ENCODE data around the gene ART5.

The ART5 gene

DNA sequence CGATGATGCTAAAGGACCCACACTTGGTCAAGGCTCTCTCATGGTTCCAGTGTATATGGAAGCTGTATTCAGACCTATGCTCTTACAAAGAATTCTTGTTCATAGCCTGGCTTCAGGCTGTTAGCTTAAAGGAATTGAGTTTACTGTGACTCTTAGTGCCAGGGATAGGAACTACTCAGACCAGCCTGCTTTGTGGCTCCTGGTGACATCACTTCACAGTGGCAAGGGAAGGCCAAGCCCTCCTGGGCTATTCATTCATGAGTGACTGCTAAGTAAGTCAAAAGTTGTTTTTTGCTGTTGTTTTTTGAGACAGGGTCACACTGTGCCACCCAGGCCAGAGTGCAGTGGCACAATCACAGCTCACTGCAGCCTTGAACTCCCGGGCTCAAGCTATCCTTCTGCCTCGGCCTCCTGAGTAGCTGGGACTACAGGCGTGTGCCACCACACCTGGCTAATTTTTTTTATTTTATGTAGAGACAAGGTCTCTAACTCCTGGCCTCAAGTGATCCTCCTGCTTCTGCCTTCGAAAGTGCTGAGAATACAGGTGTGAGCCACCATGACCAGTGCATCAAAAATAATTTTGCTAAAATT lies 9.6 kb downstream of the ART5 start:
- DNase-seq (ENCODE audit: low read depth in 2 of 2) = no peak
- no peak overlapping the region for H3K4me3 ChIP-seq (replicated peaks in 1 of 2; ENCODE audit: low read depth in 2 of 2, low read length in 2 of 2)
- TF ChIP-seq, protein P1, sequence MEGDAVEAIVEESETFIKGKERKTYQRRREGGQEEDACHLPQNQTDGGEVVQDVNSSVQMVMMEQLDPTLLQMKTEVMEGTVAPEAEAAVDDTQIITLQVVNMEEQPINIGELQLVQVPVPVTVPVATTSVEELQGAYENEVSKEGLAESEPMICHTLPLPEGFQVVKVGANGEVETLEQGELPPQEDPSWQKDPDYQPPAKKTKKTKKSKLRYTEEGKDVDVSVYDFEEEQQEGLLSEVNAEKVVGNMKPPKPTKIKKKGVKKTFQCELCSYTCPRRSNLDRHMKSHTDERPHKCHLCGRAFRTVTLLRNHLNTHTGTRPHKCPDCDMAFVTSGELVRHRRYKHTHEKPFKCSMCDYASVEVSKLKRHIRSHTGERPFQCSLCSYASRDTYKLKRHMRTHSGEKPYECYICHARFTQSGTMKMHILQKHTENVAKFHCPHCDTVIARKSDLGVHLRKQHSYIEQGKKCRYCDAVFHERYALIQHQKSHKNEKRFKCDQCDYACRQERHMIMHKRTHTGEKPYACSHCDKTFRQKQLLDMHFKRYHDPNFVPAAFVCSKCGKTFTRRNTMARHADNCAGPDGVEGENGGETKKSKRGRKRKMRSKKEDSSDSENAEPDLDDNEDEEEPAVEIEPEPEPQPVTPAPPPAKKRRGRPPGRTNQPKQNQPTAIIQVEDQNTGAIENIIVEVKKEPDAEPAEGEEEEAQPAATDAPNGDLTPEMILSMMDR (IDR thresholded peaks at IDR 0.05; ENCODE audit: low read depth, low read length) = no peak

DNA sequence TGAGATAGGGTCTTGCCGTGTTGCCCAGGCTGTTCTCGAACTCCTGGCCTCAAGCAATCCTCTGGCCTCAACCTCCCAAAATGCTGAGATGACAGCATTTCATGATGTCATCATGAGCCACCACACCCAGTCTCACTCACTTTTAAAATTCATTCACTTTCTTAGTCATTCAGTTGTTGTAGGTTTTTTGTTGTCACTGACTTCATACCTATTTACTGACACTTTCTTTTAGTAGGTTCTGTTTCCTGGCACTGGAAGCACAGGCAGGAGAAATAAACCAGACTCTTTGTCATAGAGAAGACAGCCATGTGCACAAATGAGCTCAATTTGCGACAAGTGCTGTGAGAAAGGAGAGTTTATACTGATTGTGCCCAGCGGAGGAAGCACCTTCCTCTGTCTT lies 10.5 kb downstream of the ART5 start:
- TF ChIP-seq, protein P1 (IDR thresholded peaks at IDR 0.05; ENCODE audit: low read depth, low read length) = no peak
- peak in 1 of 2 donors; percentile 12 for DNase-seq (ENCODE audit: low read depth in 2 of 2)
- no peak overlapping the region for H3K4me3 ChIP-seq (replicated peaks in 1 of 2; ENCODE audit: low read depth in 2 of 2, low read length in 2 of 2)

- no peak overlapping the region for H3K4me3 ChIP-seq (replicated peaks in 1 of 2; ENCODE audit: low read depth in 2 of 2, low read length in 2 of 2)
- peak; percentile 52 to 62 for DNase-seq (ENCODE audit: low read depth in 2 of 2)
- TF ChIP-seq, protein P1 (IDR thresholded peaks at IDR 0.05; ENCODE audit: low read depth, low read length) = no peak
Measured at GRCh38 chr11:3627291-3627690, 14.5 kb downstream of the ART5 start.

- no peak for DNase-seq (ENCODE audit: low read depth in 2 of 2)
- H3K4me3 ChIP-seq (replicated peaks in 1 of 2; ENCODE audit: low read depth in 2 of 2, low read length in 2 of 2) = no peak overlapping the region
- TF ChIP-seq, protein P1 (IDR thresholded peaks at IDR 0.05; ENCODE audit: low read depth, low read length) = no peak
Measured at GRCh38 chr11:3626250-3626960, 15.4 kb downstream of the ART5 start.

DNA sequence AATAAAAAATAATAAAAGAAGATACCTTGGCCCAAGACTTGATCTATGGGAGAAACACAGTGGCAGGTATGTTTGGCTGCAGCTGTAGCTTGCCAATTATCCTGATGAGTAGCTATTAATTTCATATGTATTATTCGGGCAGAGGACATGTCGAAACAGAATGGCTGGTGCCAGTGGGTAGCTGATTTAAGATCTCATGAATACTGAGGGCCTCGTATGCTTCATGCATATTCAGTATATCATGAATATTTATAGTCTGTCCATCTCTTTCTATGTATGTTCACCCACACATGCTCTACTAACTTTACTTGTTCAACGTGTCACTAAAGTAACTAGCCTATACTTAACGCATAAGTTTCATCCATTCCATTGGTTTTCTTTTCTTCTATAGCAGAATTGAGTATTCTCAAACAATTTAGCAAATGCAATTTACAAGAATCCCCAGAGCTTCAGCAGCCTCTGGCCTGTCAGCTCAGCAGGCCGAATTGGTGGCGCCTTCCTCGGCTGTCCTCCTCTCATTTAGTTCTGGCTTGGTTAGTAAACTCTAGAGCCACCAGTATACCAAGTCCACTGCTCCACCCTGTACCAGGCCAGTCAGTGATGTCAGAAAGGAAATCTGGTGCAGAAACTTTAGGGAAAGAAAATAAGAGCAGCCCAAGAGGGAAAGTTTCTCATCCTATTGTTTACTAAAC lies 17.9 kb downstream of the ART5 start:
- DNase-seq (ENCODE audit: low read depth in 2 of 2) = no peak
- TF ChIP-seq, protein P1 (IDR thresholded peaks at IDR 0.05; ENCODE audit: low read depth, low read length) = no peak
- no peak overlapping the region for H3K4me3 ChIP-seq (replicated peaks in 1 of 2; ENCODE audit: low read depth in 2 of 2, low read length in 2 of 2)

GRCh38 chr11:3623121-3623520 lies 18.7 kb downstream of the ART5 start:
- TF ChIP-seq, protein P1 (IDR thresholded peaks at IDR 0.05; ENCODE audit: low read depth, low read length) = no peak
- H3K4me3 ChIP-seq (replicated peaks in 1 of 2; ENCODE audit: low read depth in 2 of 2, low read length in 2 of 2) = no peak overlapping the region
- DNase-seq (ENCODE audit: low read depth in 2 of 2) = no peak

Data from cardiac fibroblast (primary cell).